Measurements from ENCODE around the gene RPL37A.

The RPL37A gene

GRCh38 chr2:216499641-216500218, 1.1 kb downstream of the RPL37A start:
- peak overlapping the region; percentile 86 for H3K27ac ChIP-seq
- TF ChIP-seq CTCF (conservative IDR thresholded peaks at IDR 0.05): no peak

GRCh38 chr2:216500572-216500971, 1.9 kb downstream of the RPL37A start:
- TF ChIP-seq CTCF (conservative IDR thresholded peaks at IDR 0.05): no peak

GRCh38 chr2:216501854-216502253, 3.2 kb downstream of the RPL37A start:
- H3K27ac ChIP-seq: peak overlapping the region; percentile 86; the same call in 1 of the 2 replicates
- TF ChIP-seq CTCF (conservative IDR thresholded peaks at IDR 0.05): no peak

More at GRCh38 chr2:216500572-216500971, 1.9 kb downstream of the RPL37A start:
- H3K27ac ChIP-seq: peak overlapping the region; percentile 86; the same call in 1 of the 2 replicates

GRCh38 chr2:216502381-216503158, 3.9 kb downstream of the RPL37A start:
- TF ChIP-seq CTCF (conservative IDR thresholded peaks at IDR 0.05): no peak
- H3K27ac ChIP-seq: 0 out of 2 replicates have a peak overlapping the region, but pooled peaks have one; percentile 18

- TF ChIP-seq CTCF (conservative IDR thresholded peaks at IDR 0.05): no peak
- 0 out of 2 replicates have a peak overlapping the region, but pooled peaks have one; percentile 18 for H3K27ac ChIP-seq
These were observed 4.5 kb downstream of the RPL37A start for GRCh38 chr2:216503159-216503629.

GRCh38 chr2:216503697-216504375, 5.2 kb downstream of the RPL37A start:
- H3K27ac ChIP-seq: no peak overlapping the region
- no peak for TF ChIP-seq CTCF (conservative IDR thresholded peaks at IDR 0.05)

GRCh38 chr2:216504376-216504762, 5.7 kb downstream of the RPL37A start:
- no peak for TF ChIP-seq CTCF (conservative IDR thresholded peaks at IDR 0.05)
- no peak overlapping the region for H3K27ac ChIP-seq

Data from VCaP (cell line).